CD14-positive monocyte (primary cell): ENCODE measurements around the gene DNAAF5. TPM values are rescaled to one million over a fixed set of nuclear protein-coding genes. Genes with fewer than 3 reads are reported as not detected.
A peak's percentile ranks its signal among the peaks of the same experiment; 100 is the strongest.

Source experiments
- DNase-seq, 3 donors: peaks; one replicate each; pipeline ENCODE4 v3.0.0-alpha.2; 2011 to 2022
- H2AFZ ChIP-seq: 2 replicates; pipeline ENCODE4 v1.6.0; 2012; ENCODE audit warnings: mild to moderate bottlenecking, low read depth, low read length, inconsistent platforms; ENCODE audit not compliant: insufficient read depth, poor library complexity, severe bottlenecking
- H3K27ac ChIP-seq, 2 donors: 1 replicate in 1 of 2; 2 replicates in 1 of 2; pipeline ENCODE4 v1.5.1; 2012 to 2013; ENCODE audit warnings: low read length in 2 of 2, control low read depth in 1 of 2, inconsistent platforms in 1 of 2, low read depth in 1 of 2, mild to moderate bottlenecking in 1 of 2
- H3K27me3 ChIP-seq, 2 donors: one replicate each; pipeline versions ENCODE4 v1.6.0 to v1.6.1; 2011 to 2013; ENCODE audit warnings: low read length in 2 of 2; ENCODE audit not compliant: control insufficient read depth in 2 of 2, insufficient read depth in 2 of 2
- H3K36me3 ChIP-seq, 2 donors: replicated peaks in 1 of 2; 1 replicate in 1 of 2; 2 replicates in 1 of 2; pipeline versions ENCODE4 v1.5.1 to v1.6.1; 2012 to 2013; ENCODE audit warnings: low read length in 2 of 2, control low read depth in 1 of 2, inconsistent platforms in 1 of 2, mild to moderate bottlenecking in 1 of 2; ENCODE audit not compliant: insufficient read depth in 2 of 2, control insufficient read depth in 1 of 2
- H3K4me1 ChIP-seq, 2 donors: 1 replicate in 1 of 2; 2 replicates in 1 of 2; pipeline versions ENCODE4 v1.5.1 to v1.6.1; 2012 to 2013; ENCODE audit warnings: low read length in 2 of 2, control low read depth in 1 of 2, inconsistent platforms in 1 of 2, mild to moderate bottlenecking in 1 of 2, moderate library complexity in 1 of 2; ENCODE audit not compliant: insufficient read depth in 2 of 2, control insufficient read depth in 1 of 2
- H3K4me2 ChIP-seq: replicated peaks from 2 replicates; pipeline ENCODE3; 2012; ENCODE audit warnings: low read length, moderate library complexity, mild to moderate bottlenecking; ENCODE audit not compliant: poor library complexity, severe bottlenecking; ENCODE audit errors: extremely low read depth
- H3K4me3 ChIP-seq, 3 experiments: fragments of 200-600 bp in 1 of 3; sonication (generic) in 1 of 3; replicated peaks in 1 of 3; 1 replicate in 2 of 3; 2 replicates in 1 of 3; pipeline ENCODE4 v1.5.1; 2011 to 2013; ENCODE audit warnings: low read length in 3 of 3, mild to moderate bottlenecking in 3 of 3, control low read depth in 2 of 3, low read depth in 2 of 3, inconsistent platforms in 1 of 3, moderate library complexity in 1 of 3
- H3K79me2 ChIP-seq: 2 replicates; pipeline ENCODE4 v1.6.0; 2012; ENCODE audit warnings: mild to moderate bottlenecking, control low read depth, inconsistent platforms, low read length, moderate library complexity; ENCODE audit not compliant: insufficient read depth
- H3K9ac ChIP-seq: 2 replicates; pipeline ENCODE4 v1.6.0; 2017; ENCODE audit warnings: low read length, mild to moderate bottlenecking; ENCODE audit not compliant: insufficient read depth, poor library complexity, severe bottlenecking
- H3K9me3 ChIP-seq, 2 donors: replicated peaks in 1 of 2; 1 replicate in 1 of 2; 2 replicates in 1 of 2; pipeline versions ENCODE4 v1.5.1 to v1.6.1; 2012 to 2013; ENCODE audit warnings: low read length in 2 of 2, control low read depth in 1 of 2; ENCODE audit not compliant: control insufficient read depth in 1 of 2, insufficient read depth in 1 of 2
- H4K20me1 ChIP-seq: 2 replicates; pipeline ENCODE4 v1.6.0; 2012; ENCODE audit warnings: mild to moderate bottlenecking, low read length, control low read depth, moderate library complexity; ENCODE audit not compliant: insufficient read depth
- H3K27ac Mint-ChIP-seq, 7 donors: one replicate each; pipeline ENCODE4 v1.8.0; 2020; ENCODE audit warnings: mild to moderate bottlenecking in 7 of 7, mixed read lengths in 7 of 7, moderate library complexity in 6 of 7, inconsistent platforms in 2 of 7
- H3K27me3 Mint-ChIP-seq, 3 donors: one replicate each; pipeline ENCODE4 v1.8.0; 2021 to 2022; ENCODE audit warnings: low read depth in 3 of 3, mild to moderate bottlenecking in 3 of 3, mixed read lengths in 3 of 3, moderate library complexity in 3 of 3, inconsistent platforms in 1 of 3
- H3K36me3 Mint-ChIP-seq, 2 donors: one replicate each; pipeline ENCODE4 v1.8.0; 2020; ENCODE audit warnings: mixed read lengths in 2 of 2, inconsistent platforms in 1 of 2, mild to moderate bottlenecking in 1 of 2
- H3K4me1 Mint-ChIP-seq: one replicate; pipeline ENCODE4 v1.8.0; 2020; ENCODE audit warnings: mild to moderate bottlenecking, mixed read lengths
- H3K4me3 Mint-ChIP-seq, 2 donors: one replicate each; pipeline ENCODE4 v1.8.0; 2020; ENCODE audit warnings: mild to moderate bottlenecking in 2 of 2, mixed read lengths in 2 of 2, moderate library complexity in 1 of 2
- H3K9me3 Mint-ChIP-seq, 7 donors: one replicate each; pipeline ENCODE4 v1.8.0; 2020 to 2022; ENCODE audit warnings: mixed read lengths in 7 of 7, mild to moderate bottlenecking in 6 of 7, moderate library complexity in 6 of 7, inconsistent platforms in 2 of 7
- WGBS: methylation state at CpG from one replicate; pipeline ENCODE4 v1.1.5; 2013; ENCODE audit warnings: missing lambda C conversion rate; ENCODE audit not compliant: insufficient coverage; 5-methylcytosine and 5-hydroxymethylcytosine counted together
- intact Hi-C, 2 donors: fragments of 100-400 bp; cut with micrococcal nuclease; formaldehyde crosslinking; loops; one replicate each; pipeline versions ENCODE4 v1.15.0 to v1.15.1; 2023
- polyA plus RNA-seq, 3 donors: library from polyadenylated mRNA; depleted of rRNA in 1 of 3; unstranded in 2 of 3; stranded (reverse) in 1 of 3; fragments of 300-500 nt in 2 of 3; fragments of >200 nt in 1 of 3; fragmentation: Illumina TruSeq in 2 of 3; gene quantifications; 1 replicate in 2 of 3; 2 replicates in 1 of 3; pipeline ENCODE4 v1.2.3, GENCODE V29; 2012 to 2021
- TF ChIP-seq, protein P1 (sequence below): fragments of 200-600 bp; IDR thresholded peaks from one replicate; pipeline ENCODE4 v1.8.0; 2022; ENCODE audit warnings: antibody characterized with exemption, mild to moderate bottlenecking

Gene DNAAF5
- polyA plus RNA-seq, 3 donors, result 1.2 to 9.6 (median 2.0) TPM

DNA sequence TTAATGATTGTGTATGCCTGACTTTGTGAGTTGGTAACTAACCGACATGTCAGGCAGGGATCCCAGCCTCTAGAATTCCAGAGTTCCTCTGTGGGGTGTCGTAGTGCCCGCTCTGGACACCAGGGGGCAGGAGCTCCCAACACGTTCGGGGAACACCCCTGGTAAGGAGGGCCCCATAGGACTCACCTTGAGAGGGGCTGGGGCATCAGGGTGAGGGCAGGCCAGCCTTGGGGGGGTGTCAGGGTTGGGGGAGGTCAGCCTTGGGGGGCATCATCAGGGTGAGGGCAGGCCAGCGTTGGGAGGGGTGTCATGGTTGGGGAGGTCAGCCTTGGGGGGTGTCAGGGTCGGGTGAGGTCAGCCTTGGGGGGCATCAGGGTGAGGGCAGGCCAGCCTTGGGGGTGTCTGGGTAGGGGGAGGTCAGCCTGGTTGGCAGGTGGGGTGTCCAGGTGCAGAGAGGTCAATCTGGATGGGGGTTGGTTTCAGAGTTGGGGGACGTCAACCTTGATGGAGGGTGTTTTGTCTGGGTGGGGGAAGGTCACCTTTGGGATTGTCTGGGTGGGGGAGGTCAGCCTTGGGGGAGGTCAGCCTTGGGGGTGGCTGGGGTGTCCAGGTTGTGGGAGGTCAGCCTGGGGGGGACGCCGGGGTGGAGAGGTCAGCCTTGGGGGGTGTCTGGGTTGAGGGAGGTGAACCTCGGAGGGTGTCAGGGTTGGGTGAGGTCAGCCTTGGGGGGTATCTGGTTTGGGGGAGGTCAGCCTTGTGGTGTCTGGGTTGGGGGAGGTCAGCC lies 60.2 kb downstream of the DNAAF5 start:
- Mint-ChIP-seq H3K4me3 (no peak overlapping the region), H3K27me3 (peaks cover 0 to 6% (median 2%) of the 10 kb centered on the region in 3 donors), H3K4me1 (no peaks in the 10 kb centered on the region), H3K9me3 (peaks cover 12 to 16% (median 12%) of the 10 kb centered on the region in 7 donors), H3K27ac (peak overlapping the region in 1 of 7 donors; percentile 70), H3K36me3 (peaks cover 27 to 45% of the 10 kb centered on the region in 2 donors)
- 77% methylated on average over 4 of the region's 11 CpGs for WGBS
- Histone ChIP-seq H3K27me3 (no peaks in the 10 kb centered on the region), H3K36me3 (peaks cover 10 to 30% of the 10 kb centered on the region in 2 donors), H3K27ac (no peak overlapping the region), H3K79me2 (no peaks in the 10 kb centered on the region), H3K9me3 (no peaks in the 10 kb centered on the region), H3K4me2 (no peak overlapping the region), H2AFZ (no peak overlapping the region), H3K4me3 (no peak overlapping the region), H3K9ac (no peak overlapping the region), H3K4me1 (no peaks in the 10 kb centered on the region), H4K20me1 (no peaks in the 10 kb centered on the region)
- intact Hi-C loops, result loop anchor here (1.0 to 10.0 kb wide), 3 partner anchors 86 to 278 kb away; no protein-coding TSS in a partner anchor
- peak; percentile 40 to 56 (median 55) for DNase-seq
- TF ChIP-seq, protein P1, sequence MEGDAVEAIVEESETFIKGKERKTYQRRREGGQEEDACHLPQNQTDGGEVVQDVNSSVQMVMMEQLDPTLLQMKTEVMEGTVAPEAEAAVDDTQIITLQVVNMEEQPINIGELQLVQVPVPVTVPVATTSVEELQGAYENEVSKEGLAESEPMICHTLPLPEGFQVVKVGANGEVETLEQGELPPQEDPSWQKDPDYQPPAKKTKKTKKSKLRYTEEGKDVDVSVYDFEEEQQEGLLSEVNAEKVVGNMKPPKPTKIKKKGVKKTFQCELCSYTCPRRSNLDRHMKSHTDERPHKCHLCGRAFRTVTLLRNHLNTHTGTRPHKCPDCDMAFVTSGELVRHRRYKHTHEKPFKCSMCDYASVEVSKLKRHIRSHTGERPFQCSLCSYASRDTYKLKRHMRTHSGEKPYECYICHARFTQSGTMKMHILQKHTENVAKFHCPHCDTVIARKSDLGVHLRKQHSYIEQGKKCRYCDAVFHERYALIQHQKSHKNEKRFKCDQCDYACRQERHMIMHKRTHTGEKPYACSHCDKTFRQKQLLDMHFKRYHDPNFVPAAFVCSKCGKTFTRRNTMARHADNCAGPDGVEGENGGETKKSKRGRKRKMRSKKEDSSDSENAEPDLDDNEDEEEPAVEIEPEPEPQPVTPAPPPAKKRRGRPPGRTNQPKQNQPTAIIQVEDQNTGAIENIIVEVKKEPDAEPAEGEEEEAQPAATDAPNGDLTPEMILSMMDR, result peak; percentile 74

DNA sequence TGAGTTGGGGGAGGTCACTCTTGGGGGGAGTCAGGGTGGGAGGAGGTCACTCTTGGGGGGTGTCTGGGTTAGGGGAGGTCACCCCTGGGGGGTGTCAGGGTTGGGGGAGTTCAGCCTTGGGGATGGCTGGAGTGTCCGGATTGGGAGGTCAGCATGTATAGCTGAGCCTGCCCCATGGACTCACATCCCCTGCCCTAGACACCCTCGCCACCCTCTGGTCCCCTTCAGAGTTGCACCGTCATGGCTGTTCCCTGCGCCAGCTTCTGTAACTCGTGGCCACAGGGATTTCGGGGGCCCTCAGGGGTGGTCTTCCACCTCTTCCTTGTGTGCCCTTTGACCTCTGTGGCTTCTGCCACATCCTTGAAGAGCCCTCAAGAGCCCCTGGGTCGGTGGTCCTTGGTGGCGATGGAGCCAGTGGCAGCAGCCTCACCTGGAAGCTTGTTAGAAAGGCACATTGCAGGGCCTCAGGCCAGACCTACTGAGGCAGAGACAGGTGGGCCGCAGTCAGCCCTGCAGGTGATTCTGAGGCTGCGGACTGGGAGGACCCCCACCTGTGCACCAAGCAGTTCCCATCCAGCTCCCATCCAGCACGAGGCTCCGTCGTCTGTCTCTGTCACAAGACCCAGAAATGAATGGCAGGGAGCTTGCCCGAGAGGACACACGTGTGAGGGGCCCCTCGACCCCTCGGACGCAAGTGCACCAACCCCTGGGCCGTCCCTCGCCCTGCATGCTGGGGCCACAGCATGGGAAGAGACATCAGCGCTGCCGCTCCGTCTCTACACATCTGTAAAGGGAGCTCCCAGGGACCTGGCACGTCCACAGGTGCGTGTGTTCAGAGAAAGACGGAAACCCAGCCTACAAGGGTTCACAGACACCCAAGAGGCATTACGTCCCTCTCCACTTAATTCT lies 61.1 kb downstream of the DNAAF5 start:
- H3K4me3 Mint-ChIP-seq, result no peak overlapping the region
- H2AFZ ChIP-seq, result no peak overlapping the region
- no peak overlapping the region for H3K27ac Mint-ChIP-seq
- DNase-seq, result no peak
- H3K4me1 Mint-ChIP-seq, result no peaks in the 10 kb centered on the region
- WGBS, result 98% methylated on average over 24 of the region's 27 CpGs
- no peaks in the 10 kb centered on the region for H3K4me1 ChIP-seq
- no peaks in the 10 kb centered on the region for H4K20me1 ChIP-seq
- no peak overlapping the region for H3K4me2 ChIP-seq
- TF ChIP-seq, protein P1, result no peak
- H3K27ac ChIP-seq, result no peak overlapping the region
- H3K27me3 Mint-ChIP-seq, result peaks cover 0 to 6% (median 2%) of the 10 kb centered on the region in 3 donors
- H3K27me3 ChIP-seq, result no peaks in the 10 kb centered on the region
- H3K9me3 ChIP-seq, result no peaks in the 10 kb centered on the region
- H3K36me3 ChIP-seq, result peaks cover 10 to 20% of the 10 kb centered on the region in 2 donors
- H3K9me3 Mint-ChIP-seq, result peaks cover 6 to 13% (median 12%) of the 10 kb centered on the region in 7 donors
- no peaks in the 10 kb centered on the region for H3K79me2 ChIP-seq
- peaks cover 19 to 36% of the 10 kb centered on the region in 2 donors for H3K36me3 Mint-ChIP-seq
- no peak overlapping the region for H3K4me3 ChIP-seq
- intact Hi-C loops, result loop anchor here (2.0 to 10.0 kb wide), 2 partner anchors 85 to 277 kb away; no protein-coding TSS in a partner anchor
- no peak overlapping the region for H3K9ac ChIP-seq
